Heart left ventricle (tissue), 16 donors: Measurements from ENCODE around the gene TBC1D32. TPM values are rescaled to one million over a fixed set of nuclear protein-coding genes. Genes with fewer than 3 reads are reported as not detected.

Experiments
- ATAC-seq, 4 donors: fragments of 200-7000 bp; cut with Tn5 transposase; one replicate each; pipeline ENCODE4 v1.9.1; 2020 to 2022; ENCODE audit warnings: moderate library complexity in 4 of 4, mild to moderate bottlenecking in 3 of 4, moderate number of reproducible peaks in 1 of 4
- DNase-seq, 5 donors: peaks; one replicate each; pipeline ENCODE4 v3.0.0-alpha.2; 2020
- H3K27ac ChIP-seq, 12 donors: fragments of 200-600 bp; sonication (generic) in 4 of 12; one replicate each; pipeline versions ENCODE4 v1.5.0 to v1.8.0; 2016 to 2022; ENCODE audit warnings: mild to moderate bottlenecking in 2 of 12
- H3K27me3 ChIP-seq, 9 donors: fragments of 200-600 bp; sonication (generic) in 2 of 9; one replicate each; pipeline versions ENCODE4 v1.5.1 to v1.8.0; 2016 to 2022; ENCODE audit warnings: mild to moderate bottlenecking in 3 of 9
- H3K36me3 ChIP-seq, 9 donors: fragments of 200-600 bp; sonication (generic) in 2 of 9; one replicate each; pipeline versions ENCODE4 v1.5.0 to v1.8.0; 2018 to 2022; ENCODE audit warnings: mild to moderate bottlenecking in 2 of 9
- H3K4me1 ChIP-seq, 12 donors: fragments of 200-600 bp; sonication (generic) in 4 of 12; one replicate each; pipeline versions ENCODE4 v1.5.0 to v1.8.0; 2016 to 2022; ENCODE audit warnings: mild to moderate bottlenecking in 3 of 12
- H3K4me3 ChIP-seq, 12 donors: fragments of 200-600 bp; sonication (generic) in 4 of 12; one replicate each; pipeline versions ENCODE4 v1.5.0 to v1.8.0; 2017 to 2022; ENCODE audit warnings: mild to moderate bottlenecking in 9 of 12, moderate library complexity in 4 of 12
- H3K9me3 ChIP-seq, 12 donors: fragments of 200-600 bp; sonication (generic) in 4 of 12; one replicate each; pipeline versions ENCODE4 v1.5.0 to v1.8.0; 2016 to 2022; ENCODE audit warnings: mild to moderate bottlenecking in 1 of 12
- CTCF ChIP-seq, 12 donors: fragments of 200-600 bp; sonication (generic) in 4 of 12; IDR thresholded peaks; one replicate each; pipeline versions ENCODE4 v1.5.0 to v1.8.0; 2018 to 2022; ENCODE audit warnings: antibody characterized with exemption in 12 of 12, mild to moderate bottlenecking in 5 of 12
- POLR2A ChIP-seq, 2 donors: fragments of 450-650 bp; IDR thresholded peaks; one replicate each; pipeline ENCODE4 v1.6.1; 2017; ENCODE audit warnings: antibody characterized with exemption in 2 of 2, mild to moderate bottlenecking in 2 of 2, moderate library complexity in 2 of 2
- WGBS, 4 donors: extraction: QIAGEN DNeasy Blood & Tissue Kit in 2 of 4; methylation state at CpG; one replicate each; pipeline versions ENCODE4 v1.1.5 to v1.1.7; 2013 to 2018; 5-methylcytosine and 5-hydroxymethylcytosine counted together
- intact Hi-C, 10 donors: fragments of 100-400 bp; cut with DNase I; formaldehyde crosslinking; loops; one replicate each; pipeline versions ENCODE4 v1.11.1 to v1.14.2; 2022
- polyA plus RNA-seq, 2 donors: library from polyadenylated mRNA; stranded (reverse); fragments of 200-250 nt; gene quantifications; one replicate each; pipeline ENCODE4 v1.2.3, GENCODE V29; 2013
- total RNA-seq, 9 donors: library from RNA; depleted of rRNA in 2 of 9; stranded (reverse); fragments of >200 nt in 2 of 9; fragmentation: NEBNext Ultra II Directional in 3 of 9; extraction: Animal tissue kit (Norgen Biotek cat#: 25700) in 3 of 9; gene quantifications; one replicate each; pipeline versions ENCODE4 v1.1.0 to v1.2.4, GENCODE V29; 2016 to 2023
- donor health status: ischemic (EF 13 %, LVEDD 7.1; RV severe dilation, severe dysfunction).
- donor health status: healthy with polysubstance abuse.
- donor health status: DM: no; HTN: yes; CAD: no.
- donor health status: DM: no; HTN: no; CAD: no.
- donor health status: ischemic (EF 25% LVEDD 6.9; RV normal size, moderate dysfunction).
- donor health status: ischemic (EF 25% LVEDD 5.7; RV mildly dilated, moderate dysfunction).
- donor health status: healthy.
- donor health status: DM: yes; HTN: yes; CAD: no.
- donor health status: ischemic (EF 35%, LVEDD 5.7; RV mildly dilated, moderate dysfunction).
- donor health status: nonischemic (EF 11% LVEDD 7.7; RV severe dilation, severe dysfunction).
- donor health status: DM: yes; HTN: yes; CAD: no.
- donor health status: PGD.
- donor health status: ischemic (EF 29% LVEDD 5.4; RV normal size, mild dysfunction).
- donor health status: nonischemic (EF 23%, LVEDD 6.1; RV moderate dilation, normal function).

The TBC1D32 gene
- total and polyA plus RNA-seq, 11 donors: 0.53 to 4.6 (median 2.7) TPM

GRCh38 chr6:121330516-121330915 is 3.8 kb downstream of the TBC1D32 start:
- TF ChIP-seq POLR2A (IDR thresholded peaks at IDR 0.05) (no peak), CTCF (IDR thresholded peaks at IDR 0.05) (no peak)
- 90 to 96% (median 93%) methylated on average over 2 of the region's 2 CpGs for WGBS, 4 donors

GRCh38 chr6:121321282-121321681 is 13.0 kb downstream of the TBC1D32 start:
- peaks cover 0 to 4% (median 0%) of the 10 kb centered on the region in 12 donors for H3K4me1 ChIP-seq
- DNase-seq (no peak), ATAC-seq (no peak)
- H3K9me3 ChIP-seq: no peaks in the 10 kb centered on the region
- no peak overlapping the region for H3K4me3 ChIP-seq
- H3K27ac ChIP-seq: no peak overlapping the region
- WGBS, 4 donors: 87 to 91% (median 89%) methylated on average over 4 of the region's 4 CpGs
- H3K27me3 ChIP-seq: no peaks in the 10 kb centered on the region
- intact Hi-C loops: no loop called here
- TF ChIP-seq CTCF (IDR thresholded peaks at IDR 0.05) (no peak), POLR2A (IDR thresholded peaks at IDR 0.05) (no peak)
- H3K36me3 ChIP-seq: peaks cover 0 to 18% (median 0%) of the 10 kb centered on the region in 9 donors

More at GRCh38 chr6:121330516-121330915, 3.8 kb downstream of the TBC1D32 start:
- Histone ChIP-seq H3K4me3 (no peak overlapping the region), H3K9me3 (no peaks in the 10 kb centered on the region), H3K27me3 (no peaks in the 10 kb centered on the region), H3K27ac (no peak overlapping the region), H3K36me3 (no peaks in the 10 kb centered on the region), H3K4me1 (peaks cover 0 to 12% (median 2%) of the 10 kb centered on the region in 12 donors)
- intact Hi-C loops: loop anchor here in 2 of 10 donors (10.0 kb wide), 2 partner anchors 704 to 1064 kb away; partner anchors contain the start of gene HSF2 (in 1 of the 2)
- no peak for DNase-seq
- no peak for ATAC-seq

- Histone ChIP-seq H3K4me1 (peaks cover 0 to 4% (median 0%) of the 10 kb centered on the region in 12 donors), H3K36me3 (peaks cover 0 to 18% (median 0%) of the 10 kb centered on the region in 9 donors), H3K27me3 (no peaks in the 10 kb centered on the region), H3K4me3 (no peak overlapping the region), H3K9me3 (no peaks in the 10 kb centered on the region), H3K27ac (no peak overlapping the region)
- ATAC-seq: no peak
- intact Hi-C loops: no loop called here
- no peak for DNase-seq
- TF ChIP-seq POLR2A (IDR thresholded peaks at IDR 0.05) (no peak), CTCF (IDR thresholded peaks at IDR 0.05) (no peak)
- 94 to 98% (median 96%) methylated on average over 2 of the region's 2 CpGs for WGBS, 4 donors
Observed at GRCh38 chr6:121319603-121320002, 14.7 kb downstream of the TBC1D32 start.

- ATAC-seq (peak in 2 of 4 donors; percentile 36 to 53), DNase-seq (no peak)
- Histone ChIP-seq H3K4me3 (peak overlapping the region in 8 of 12 donors; percentile 21 to 40 (median 30)), H3K36me3 (peaks cover 0 to 18% (median 0%) of the 10 kb centered on the region in 9 donors), H3K9me3 (no peaks in the 10 kb centered on the region), H3K4me1 (peaks cover 0 to 4% (median 0%) of the 10 kb centered on the region in 12 donors), H3K27me3 (no peaks in the 10 kb centered on the region), H3K27ac (no peak overlapping the region)
- intact Hi-C loops: no loop called here
- 21 to 37% (median 27%) methylated on average over 4 of the region's 4 CpGs for WGBS, 4 donors
- no peak for TF ChIP-seq POLR2A (IDR thresholded peaks at IDR 0.05)
- peak; percentile 20 to 57 (median 40) for TF ChIP-seq CTCF (IDR thresholded peaks at IDR 0.05)
Observed at GRCh38 chr6:121319112-121319553, 15.1 kb downstream of the TBC1D32 start.
